Forelimb muscle (tissue), 1 donor: ENCODE measurements around the gene ZMYND15. TPM values are rescaled to one million over a fixed set of nuclear protein-coding genes. Genes with fewer than 3 reads are reported as not detected.
A peak's percentile ranks its signal among the peaks of the same experiment; 100 is the strongest.
"Not testable (repeated sequence)": the region's sequence is repeated elsewhere in the genome, so short reads cannot be mapped to it uniquely, and the experiment has no call there.

ENCODE experiments used
- DNase-seq: peaks from one replicate; pipeline ENCODE4 v3.0.0-alpha.2; 2013; ENCODE audit warnings: low read depth
- polyA plus RNA-seq: library from polyadenylated mRNA; unstranded; fragments of 120-200 nt; gene quantifications from one replicate; pipeline ENCODE4 v1.2.1, GENCODE V29; 2013; ENCODE audit not compliant: insufficient read length

ZMYND15 gene
- 0.28 TPM for polyA plus RNA-seq

- DNase-seq: no peak
Measured at GRCh38 chr17:4739122-4740024, at the start of gene ZMYND15, which contains the start of gene CXCL16. Gene ZMYND15, plus strand, starts transcription at chr17:4739833. Its CDS starts 716 bp downstream, at chr17:4740549. Gene CXCL16, minus strand, starts transcription at chr17:4739928. Its CDS starts 589 bp downstream, at chr17:4739339.

GRCh38 chr17:4689872-4690271, 49.8 kb upstream of the ZMYND15 start:
- DNase-seq: not testable (repeated sequence)

GRCh38 chr17:4690745-4691144, 48.9 kb upstream of the ZMYND15 start:
- DNase-seq: no peak

- no peak for DNase-seq
Measured at GRCh38 chr17:4691686-4692085, 47.9 kb upstream of the ZMYND15 start.

GRCh38 chr17:4693416-4693815, 46.2 kb upstream of the ZMYND15 start:
- no peak for DNase-seq

- DNase-seq: no peak
Measured at GRCh38 chr17:4696437-4696805, 43.2 kb upstream of the ZMYND15 start.

- not testable (repeated sequence) for DNase-seq
Measured at GRCh38 chr17:4699401-4700056, 40.1 kb upstream of the ZMYND15 start.

GRCh38 chr17:4701116-4701515, 38.5 kb upstream of the ZMYND15 start:
- DNase-seq: no peak

- DNase-seq: no peak
Measured at GRCh38 chr17:4703330-4703691, 36.3 kb upstream of the ZMYND15 start.

GRCh38 chr17:4704574-4704907, 35.1 kb upstream of the ZMYND15 start:
- DNase-seq: not testable (repeated sequence)

- DNase-seq: no peak
Measured at GRCh38 chr17:4704991-4705390, 34.6 kb upstream of the ZMYND15 start.

GRCh38 chr17:4706121-4706520, 33.5 kb upstream of the ZMYND15 start:
- DNase-seq: no peak

- no peak for DNase-seq
Measured at GRCh38 chr17:4708436-4708835, 31.2 kb upstream of the ZMYND15 start.

- DNase-seq: peak; percentile 97
Measured at GRCh38 chr17:4709794-4710692, 29.6 kb upstream of the ZMYND15 start, which contains the start of gene ARRB2. Gene ARRB2, plus strand, starts transcription at chr17:4710632. Its CDS starts 90 bp downstream, at chr17:4710722.

- no peak for DNase-seq
Measured at GRCh38 chr17:4710693-4711634, 28.7 kb upstream of the ZMYND15 start.

- DNase-seq: peak; percentile 31
Measured at GRCh38 chr17:4711661-4712181, 27.9 kb upstream of the ZMYND15 start.

GRCh38 chr17:4712526-4712925, 27.1 kb upstream of the ZMYND15 start:
- no peak for DNase-seq

GRCh38 chr17:4714340-4715062, 25.1 kb upstream of the ZMYND15 start:
- DNase-seq: not testable (repeated sequence)

GRCh38 chr17:4715063-4715744, 24.4 kb upstream of the ZMYND15 start:
- DNase-seq: no peak
